A673 (cell line): ENCODE results near the gene RAPGEFL1. TPM values are rescaled to one million over a fixed set of nuclear protein-coding genes. Genes with fewer than 3 reads are reported as not detected.

Experiments used
- BruUV-seq: library from RNA; stranded (reverse); fragments of 400-500 nt; replicated peaks from 2 replicates; lab custom pipeline; 2021; lab: Mats Ljungman, UMichigan
- CTCF ChIA-PET: fragments of 300-600 bp; sonication (Branson Sonifier 250); formaldehyde crosslinking; loops from one replicate; lab custom pipeline; 2022; ENCODE audit warnings: antibody characterized with exemption; lab: Charles Lee
- POLR2A ChIA-PET: fragments of 300-600 bp; sonication (Branson Sonifier 250); formaldehyde crosslinking; loops from one replicate; lab custom pipeline; 2022; ENCODE audit warnings: antibody characterized with exemption; ENCODE audit not compliant: low non-redundant PET; lab: Charles Lee
- DNase-seq: peaks from one replicate; pipeline ENCODE4 v3.0.0-alpha.2; 2015; ENCODE audit warnings: low spot score
- H3K27ac ChIP-seq: fragments of 200-600 bp; sonication (generic); 2 replicates; pipeline ENCODE4 v1.5.1; 2016; ENCODE audit warnings: mixed run types, low read depth, mild to moderate bottlenecking, mixed read lengths, antibody characterized with exemption, low read length; ENCODE audit not compliant: poor library complexity, severe bottlenecking
- H3K27me3 ChIP-seq: fragments of 200-600 bp; sonication (generic); replicated peaks from 2 replicates; pipeline ENCODE4 v1.6.1; 2017; ENCODE audit warnings: mixed run types, low read depth, mild to moderate bottlenecking, mixed read lengths, antibody characterized with exemption, low read length; ENCODE audit not compliant: insufficient read depth, poor library complexity
- H3K36me3 ChIP-seq: fragments of 200-600 bp; sonication (generic); 2 replicates; pipeline ENCODE4 v1.6.1; 2016; ENCODE audit warnings: mixed run types, mild to moderate bottlenecking, mixed read lengths, antibody characterized with exemption, low read length; ENCODE audit not compliant: insufficient read depth, poor library complexity, severe bottlenecking
- H3K4me1 ChIP-seq: fragments of 200-600 bp; sonication (generic); 2 replicates; pipeline ENCODE4 v1.6.1; 2017; ENCODE audit warnings: mixed run types, mild to moderate bottlenecking, mixed read lengths, antibody characterized with exemption, low read length; ENCODE audit not compliant: insufficient read depth, poor library complexity, severe bottlenecking
- H3K4me3 ChIP-seq: fragments of 200-600 bp; sonication (generic); 2 replicates; pipeline ENCODE4 v1.5.1; 2016; ENCODE audit warnings: low read depth, mixed run types, mild to moderate bottlenecking, mixed read lengths, low read length; ENCODE audit not compliant: poor library complexity, severe bottlenecking
- H3K9me3 ChIP-seq: fragments of 200-600 bp; sonication (generic); 2 replicates; pipeline ENCODE4 v1.6.1; 2016; ENCODE audit warnings: mixed run types, low read depth, mild to moderate bottlenecking, mixed read lengths, antibody characterized with exemption, low read length; ENCODE audit not compliant: poor library complexity, severe bottlenecking
- CTCF ChIP-seq: fragments of 300-800, 200-600 bp; sonication (generic); conservative IDR thresholded peaks from 2 replicates; pipeline ENCODE4 v1.5.1; 2017; ENCODE audit warnings: low read depth, mild to moderate bottlenecking, antibody characterized with exemption, low read length, moderate library complexity, mixed read lengths
- EZH2 ChIP-seq: fragments of 200-600 bp; sonication (generic); IDR thresholded peaks from 2 replicates; pipeline ENCODE4 v1.6.1; 2017; ENCODE audit warnings: borderline replicate concordance, low read depth, mild to moderate bottlenecking, mixed read lengths, antibody characterized with exemption, low read length; ENCODE audit not compliant: poor library complexity, severe bottlenecking
- intact Hi-C: fragments of 100-400 bp; cut with micrococcal nuclease; formaldehyde crosslinking; loops from one replicate; pipeline ENCODE4 v1.10.0; 2022; ENCODE audit not compliant: unreplicated experiment
- total RNA-seq: library from RNA; stranded (reverse); gene quantifications from 2 replicates; pipeline ENCODE4 v1.2.3, GENCODE V29; 2021

Gene RAPGEFL1
- total RNA-seq, 1 experiment from 2014 or later, result 11.9 TPM

- no peak for DNase-seq
- H3K27ac ChIP-seq, result no peak overlapping the region
- intact Hi-C loops, result no loop called here
- H3K4me1 ChIP-seq, result no peaks in the 10 kb centered on the region
- TF ChIP-seq CTCF (no peak), EZH2 (no peak)
- POLR2A ChIA-PET, result no interaction called here
- no peaks in the 10 kb centered on the region for H3K9me3 ChIP-seq
- no peaks in the 10 kb centered on the region for H3K27me3 ChIP-seq
- BruUV-seq, result no TSS peak
- no peak overlapping the region for H3K4me3 ChIP-seq
- H3K36me3 ChIP-seq, result peaks cover 69% of the 10 kb centered on the region
- CTCF ChIA-PET, result no interaction called here
Observed at GRCh38 chr17:40130352-40131042, 46.8 kb upstream of the RAPGEFL1 start.

- intact Hi-C loops, result no loop called here
- H3K9me3 ChIP-seq, result no peaks in the 10 kb centered on the region
- DNase-seq, result no peak
- H3K27me3 ChIP-seq, result no peaks in the 10 kb centered on the region
- TF ChIP-seq EZH2 (no peak), CTCF (no peak)
- peaks cover 65% of the 10 kb centered on the region for H3K36me3 ChIP-seq
- no peaks in the 10 kb centered on the region for H3K4me1 ChIP-seq
- no peak overlapping the region for H3K4me3 ChIP-seq
- CTCF ChIA-PET, result no interaction called here
- POLR2A ChIA-PET, result no interaction called here
- BruUV-seq, result no TSS peak
- no peak overlapping the region for H3K27ac ChIP-seq
Observed at GRCh38 chr17:40134184-40134583, 43.1 kb upstream of the RAPGEFL1 start.

- POLR2A ChIA-PET, result no interaction called here
- CTCF ChIA-PET, result no interaction called here
- TF ChIP-seq EZH2 (no peak), CTCF (no peak)
- intact Hi-C loops, result no loop called here
- H3K4me1 ChIP-seq, result no peaks in the 10 kb centered on the region
- no peaks in the 10 kb centered on the region for H3K9me3 ChIP-seq
- peaks cover 51% of the 10 kb centered on the region for H3K36me3 ChIP-seq
- no peak overlapping the region for H3K4me3 ChIP-seq
- H3K27ac ChIP-seq, result no peak overlapping the region
- DNase-seq, result no peak
- no peaks in the 10 kb centered on the region for H3K27me3 ChIP-seq
- no TSS peak for BruUV-seq
Observed at GRCh38 chr17:40135817-40136216, 41.5 kb upstream of the RAPGEFL1 start.
